GM19455 (cell line): ENCODE data around the gene USP44.
"Not testable (repeated sequence)": the region's sequence is repeated elsewhere in the genome, so short reads cannot be mapped to it uniquely, and the experiment has no call there.

Experiments used
- ATAC-seq: cut with Tn5 transposase; IDR thresholded peaks from one replicate; pipeline ENCODE4 v1.9.1; 2021; ENCODE audit not compliant: unreplicated experiment

Gene USP44

GRCh38 chr12:95511977-95512376 lies 39.3 kb downstream of the USP44 start:
- no peak for ATAC-seq

- ATAC-seq, result no peak
These were observed 42.0 kb downstream of the USP44 start for GRCh38 chr12:95509300-95509699.

GRCh38 chr12:95506707-95507523 lies 44.4 kb downstream of the USP44 start:
- no peak for ATAC-seq

GRCh38 chr12:95505039-95505438 lies 46.2 kb downstream of the USP44 start:
- no peak for ATAC-seq

- ATAC-seq, result no peak
These were observed 47.1 kb downstream of the USP44 start for GRCh38 chr12:95504140-95504539.

- no peak for ATAC-seq
These were observed 51.5 kb downstream of the USP44 start for GRCh38 chr12:95499772-95500171.

- no peak for ATAC-seq
These were observed 52.3 kb downstream of the USP44 start for GRCh38 chr12:95498968-95499367.

- ATAC-seq, result no peak
These were observed 54.2 kb downstream of the USP44 start for GRCh38 chr12:95497031-95497430.

GRCh38 chr12:95495433-95495832 lies 55.8 kb downstream of the USP44 start:
- no peak for ATAC-seq

GRCh38 chr12:95494888-95495287 lies 56.4 kb downstream of the USP44 start:
- ATAC-seq, result no peak

GRCh38 chr12:95492462-95492861 lies 58.8 kb downstream of the USP44 start:
- ATAC-seq, result no peak

GRCh38 chr12:95487024-95487423 lies 64.3 kb downstream of the USP44 start:
- ATAC-seq, result no peak

GRCh38 chr12:95484524-95484923 lies 66.8 kb downstream of the USP44 start:
- no peak for ATAC-seq

GRCh38 chr12:95482564-95482963 lies 68.7 kb downstream of the USP44 start:
- not testable (repeated sequence) for ATAC-seq

GRCh38 chr12:95481888-95482287 lies 69.4 kb downstream of the USP44 start:
- no peak for ATAC-seq

- no peak for ATAC-seq
These were observed 70.2 kb downstream of the USP44 start for GRCh38 chr12:95481072-95481471.

- ATAC-seq, result no peak
These were observed 71.0 kb downstream of the USP44 start for GRCh38 chr12:95480230-95480629.

GRCh38 chr12:95474660-95474958 lies 76.7 kb downstream of the USP44 start:
- ATAC-seq, result no peak

GRCh38 chr12:95473884-95474659 lies 77.2 kb downstream of the USP44 start, which contains the start of gene METAP2:
METAP2 (plus strand) TSS chr12:95474152; CDS start chr12:95474180, 28 bp downstream.
- peak; percentile 98 for ATAC-seq

- ATAC-seq, result peak; percentile 37
These were observed 77.9 kb downstream of the USP44 start for GRCh38 chr12:95473231-95473883.

GRCh38 chr12:95470300-95470699 lies 81.0 kb downstream of the USP44 start:
- ATAC-seq, result no peak
